T-cell (primary cell): Measurements from ENCODE around the gene CFAP54. TPM values are rescaled to one million over a fixed set of nuclear protein-coding genes. Genes with fewer than 3 reads are reported as not detected.
"Not testable (repeated sequence)": the region's sequence is repeated elsewhere in the genome, so short reads cannot be mapped to it uniquely, and the experiment has no call there.

Experiments used
- ATAC-seq, 4 experiments: fragments of 200-7000 bp in 3 of 4; fragments of 150-1000 bp in 1 of 4; cut with Tn5 transposase; replicated peaks in 1 of 4; 1 replicate in 3 of 4; 2 replicates in 1 of 4; pipeline ENCODE4 v1.10.0; 2021; ENCODE audit warnings: moderate library complexity in 3 of 4, mild to moderate bottlenecking in 2 of 4, moderate number of reproducible peaks in 1 of 4
- CTCF ChIA-PET, 2 donors: fragments of 300-600 bp; sonication (Branson Sonifier 250); formaldehyde crosslinking; loops; one replicate each; lab custom pipeline; 2022; ENCODE audit warnings: antibody characterized with exemption in 2 of 2; lab: Charles Lee
- POLR2A ChIA-PET, 2 donors: fragments of 300-600 bp; sonication (Branson Sonifier 250); formaldehyde crosslinking; loops; one replicate each; lab custom pipeline; 2022; ENCODE audit warnings: antibody characterized with exemption in 2 of 2; lab: Charles Lee
- DNase-seq, 35 experiments: peaks; one replicate each; pipeline versions ENCODE4 v3.0.0 to v3.0.0-alpha.2; 2013 to 2023
- H3K27ac ChIP-seq: one replicate; pipeline ENCODE4 v1.5.1; 2013; ENCODE audit warnings: low read length
- H3K27me3 ChIP-seq, 2 experiments: replicated peaks in 1 of 2; 1 replicate in 1 of 2; 2 replicates in 1 of 2; pipeline versions ENCODE4 v1.6.1 to v1.7.0; 2013; ENCODE audit warnings: low read length in 1 of 2, mixed read lengths in 1 of 2; ENCODE audit not compliant: control insufficient read depth in 2 of 2, insufficient read depth in 2 of 2; ENCODE audit errors: extremely low read depth in 1 of 2
- H3K36me3 ChIP-seq, 2 donors: 1 replicate in 1 of 2; 2 replicates in 1 of 2; pipeline versions ENCODE4 v1.6.1 to v1.7.0; 2013; ENCODE audit warnings: low read length in 1 of 2; ENCODE audit not compliant: control insufficient read depth in 2 of 2, insufficient read depth in 1 of 2; ENCODE audit errors: extremely low read depth in 1 of 2
- H3K4me1 ChIP-seq, 2 experiments: 1 replicate in 1 of 2; 2 replicates in 1 of 2; pipeline versions ENCODE4 v1.6.1 to v1.7.0; 2013; ENCODE audit warnings: low read length in 2 of 2, mixed read lengths in 1 of 2; ENCODE audit not compliant: insufficient read depth in 2 of 2, control insufficient read depth in 1 of 2; ENCODE audit errors: extremely low read depth in 1 of 2
- H3K4me3 ChIP-seq, 2 donors: 1 replicate in 1 of 2; 2 replicates in 1 of 2; pipeline versions ENCODE4 v1.5.1 to v1.7.0; 2013; ENCODE audit warnings: mild to moderate bottlenecking in 2 of 2, low read length in 1 of 2, moderate library complexity in 1 of 2; ENCODE audit not compliant: control insufficient read depth in 1 of 2; ENCODE audit errors: extremely low read depth in 1 of 2
- H3K9me3 ChIP-seq: 2 replicates; pipeline ENCODE4 v1.7.0; 2013
- H3K27ac Mint-ChIP-seq, 2 donors: one replicate each; pipeline ENCODE4 v1.8.0; 2020 to 2021; ENCODE audit warnings: mild to moderate bottlenecking in 2 of 2, mixed read lengths in 2 of 2
- H3K27me3 Mint-ChIP-seq, 2 donors: one replicate each; pipeline ENCODE4 v1.8.0; 2021 to 2022; ENCODE audit warnings: mixed read lengths in 2 of 2
- H3K36me3 Mint-ChIP-seq: one replicate; pipeline ENCODE4 v1.8.0; 2021; ENCODE audit warnings: mixed read lengths
- H3K4me1 Mint-ChIP-seq, 3 donors: one replicate each; pipeline ENCODE4 v1.8.0; 2020 to 2022; ENCODE audit warnings: mixed read lengths in 3 of 3, mild to moderate bottlenecking in 1 of 3
- H3K4me3 Mint-ChIP-seq, 3 donors: one replicate each; pipeline ENCODE4 v1.8.0; 2020 to 2022; ENCODE audit warnings: mild to moderate bottlenecking in 3 of 3, mixed read lengths in 3 of 3, moderate library complexity in 3 of 3
- H3K9me3 Mint-ChIP-seq, 3 donors: one replicate each; pipeline ENCODE4 v1.8.0; 2020 to 2022; ENCODE audit warnings: mixed read lengths in 3 of 3
- WGBS: methylation state at CpG from one replicate; pipeline ENCODE4 v1.1.5; 2013; ENCODE audit warnings: missing lambda C conversion rate; ENCODE audit not compliant: insufficient coverage; 5-methylcytosine and 5-hydroxymethylcytosine counted together
- total RNA-seq, 35 experiments: library from RNA in 6 of 35; stranded (reverse) in 6 of 35; fragments of 120-200 nt in 1 of 35; gene quantifications; one replicate each; pipeline versions ENCODE4 v1.2.1 to v1.2.4 and lab custom pipeline; 2013 to 2026

CFAP54 gene
- total RNA-seq, 5 donors from 2014 or later (not counting 1 experiment from before 2014, with no cell fraction given), result 0.47 to 0.95 (median 0.90) TPM

DNA sequence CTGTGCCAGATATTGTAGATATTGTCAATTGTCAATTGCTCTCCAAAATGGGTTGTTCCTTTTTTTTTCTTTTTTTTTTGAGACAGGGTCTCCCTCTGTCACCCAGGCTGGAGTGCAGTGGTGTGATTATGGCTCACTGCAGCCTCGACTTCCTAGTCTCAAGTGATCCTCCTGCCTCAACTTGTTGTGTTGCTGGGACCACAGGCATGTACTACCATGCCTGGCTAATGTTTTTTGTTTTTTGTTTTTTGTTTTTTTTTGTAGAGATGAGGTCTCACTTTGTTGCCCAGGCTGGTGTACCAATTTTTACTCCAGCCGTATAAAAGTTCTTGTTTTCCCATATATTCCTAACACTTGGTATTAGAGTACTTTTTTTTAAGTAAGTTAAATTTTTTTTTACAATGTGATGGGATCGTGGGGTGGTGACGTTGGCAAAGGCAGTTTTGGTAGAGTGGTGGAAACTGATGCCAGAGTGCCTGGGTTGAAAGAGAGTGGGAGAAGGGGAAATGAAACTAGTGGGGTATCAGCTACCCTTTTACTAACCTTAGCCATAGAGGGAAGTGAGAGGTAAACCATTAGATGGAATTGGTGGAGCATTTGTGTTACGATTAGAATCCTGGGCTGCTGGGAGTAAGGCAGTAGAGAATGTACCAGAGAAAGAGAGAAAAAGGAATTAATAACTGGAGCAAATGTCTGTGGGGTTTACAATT is 33.0 kb upstream of the CFAP54 start:
- Mint-ChIP-seq H3K36me3 (no peaks in the 10 kb centered on the region), H3K27ac (no peak overlapping the region), H3K9me3 (no peaks in the 10 kb centered on the region), H3K4me3 (no peak overlapping the region), H3K27me3 (no peaks in the 10 kb centered on the region), H3K4me1 (peaks cover 0 to 11% (median 0%) of the 10 kb centered on the region in 3 donors)
- ATAC-seq (no peak), DNase-seq (no peak)
- Histone ChIP-seq H3K9me3 (no peaks in the 10 kb centered on the region), H3K27me3 (no peaks in the 10 kb centered on the region), H3K4me3 (no peak overlapping the region), H3K36me3 (no peaks in the 10 kb centered on the region), H3K4me1 (no peaks in the 10 kb centered on the region), H3K27ac (no peak overlapping the region)
- ChIA-PET POLR2A (no interaction called here), CTCF (interaction anchor here in 1 of 2 donors (1.2 kb wide), 1 partner anchor 11 kb away, joined by 6 read pairs; no protein-coding TSS in a partner anchor)
- no CpG with 5 or more reads among the region's 5 CpGs for WGBS

DNA sequence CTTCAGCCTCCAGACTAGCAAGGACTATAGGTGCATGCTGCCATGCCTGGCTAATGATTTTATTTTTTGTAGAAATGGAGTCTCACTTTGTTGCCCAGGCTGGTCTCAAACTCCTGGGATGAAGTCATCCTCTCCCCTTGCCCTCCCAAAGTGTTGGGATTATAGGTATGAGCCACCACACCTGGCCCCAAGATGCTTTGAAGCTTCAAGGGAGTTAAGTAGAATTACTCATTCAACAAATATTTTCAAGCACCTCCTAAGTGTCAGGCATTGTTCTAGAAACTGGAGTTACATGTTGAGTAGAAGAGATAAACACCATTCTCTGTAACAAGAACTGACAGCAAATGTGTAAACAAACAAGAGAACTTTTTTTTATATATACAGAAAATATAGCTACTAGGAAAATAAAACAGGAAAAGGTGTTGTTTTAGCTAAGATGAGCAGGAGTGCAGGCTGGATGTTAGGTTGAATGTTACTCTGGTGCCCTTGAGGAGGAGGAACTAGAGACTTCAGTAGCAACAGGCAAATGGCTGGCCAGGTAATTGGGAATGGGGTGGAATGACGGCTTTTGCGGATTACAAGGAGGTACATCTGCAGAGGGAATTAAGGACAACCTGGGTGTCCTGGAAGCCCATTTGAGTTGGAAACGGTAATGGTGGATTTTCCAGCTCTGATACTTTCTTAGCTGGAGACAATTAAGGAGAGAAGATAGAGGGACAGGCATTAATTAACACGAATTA is 32.0 kb upstream of the CFAP54 start:
- Histone ChIP-seq H3K4me1 (no peaks in the 10 kb centered on the region), H3K4me3 (no peak overlapping the region), H3K36me3 (no peaks in the 10 kb centered on the region), H3K27ac (no peak overlapping the region), H3K9me3 (no peaks in the 10 kb centered on the region), H3K27me3 (no peaks in the 10 kb centered on the region)
- WGBS, result 100% methylated on average over 3 of the region's 4 CpGs
- H3K27me3 Mint-ChIP-seq, result no peaks in the 10 kb centered on the region
- DNase-seq (no peak), ATAC-seq (no peak)
- peak overlapping the region; percentile 4 to 7 for H3K27ac Mint-ChIP-seq
- no peaks in the 10 kb centered on the region for H3K9me3 Mint-ChIP-seq
- ChIA-PET CTCF (interaction anchor here (0.6 to 1.2 kb wide), 7 partner anchors 9 to 890 kb away, joined by 3 to 6 read pairs (median 4); no protein-coding TSS in a partner anchor), POLR2A (interaction anchor here (0.6 to 1.0 kb wide), 3 partner anchors 8 to 339 kb away, joined by 3 to 20 read pairs (median 4); no protein-coding TSS in a partner anchor)
- H3K4me1 Mint-ChIP-seq, result peaks cover 0 to 11% (median 0%) of the 10 kb centered on the region in 3 donors
- H3K4me3 Mint-ChIP-seq, result no peak overlapping the region
- no peaks in the 10 kb centered on the region for H3K36me3 Mint-ChIP-seq

DNA sequence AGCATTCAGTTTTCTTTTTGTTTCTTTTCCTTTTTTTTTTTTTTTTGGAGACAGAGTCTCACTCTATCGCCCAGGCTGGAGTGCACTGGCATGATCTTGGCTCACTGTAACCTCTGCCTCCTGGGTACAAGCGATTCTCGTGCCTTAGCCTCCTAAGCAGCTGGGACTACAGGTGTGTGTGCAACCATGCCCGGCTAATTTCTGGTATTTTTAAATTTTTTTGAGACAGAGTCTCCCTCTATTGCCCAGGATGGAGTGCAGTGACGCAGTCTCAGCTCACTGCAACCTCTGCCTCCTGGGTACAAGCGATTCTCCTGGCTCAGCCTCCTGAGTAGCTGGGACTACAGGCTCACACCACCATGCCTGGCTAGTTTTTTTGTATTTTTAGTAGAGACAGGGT is 30.1 kb upstream of the CFAP54 start:
- H3K4me1 Mint-ChIP-seq, H3K27me3 ChIP-seq, ATAC-seq, DNase-seq, H3K27ac ChIP-seq, H3K4me1 ChIP-seq, H3K27me3 Mint-ChIP-seq, H3K4me3 ChIP-seq, H3K36me3 Mint-ChIP-seq, H3K36me3 ChIP-seq, H3K4me3 Mint-ChIP-seq, H3K9me3 ChIP-seq, H3K27ac Mint-ChIP-seq, H3K9me3 Mint-ChIP-seq: not testable (repeated sequence)
- CTCF ChIA-PET, result interaction anchor here in 1 of 2 donors (0.7 to 1.2 kb wide), 2 partner anchors 11 to 47 kb away, joined by 3 to 7 read pairs; no protein-coding TSS in a partner anchor
- 83% methylated on average over 4 of the region's 6 CpGs for WGBS
- POLR2A ChIA-PET, result interaction anchor here (0.6 to 0.7 kb wide), 3 partner anchors 51 to 106 kb away, joined by 5 to 9 read pairs (median 7); no protein-coding TSS in a partner anchor

DNA sequence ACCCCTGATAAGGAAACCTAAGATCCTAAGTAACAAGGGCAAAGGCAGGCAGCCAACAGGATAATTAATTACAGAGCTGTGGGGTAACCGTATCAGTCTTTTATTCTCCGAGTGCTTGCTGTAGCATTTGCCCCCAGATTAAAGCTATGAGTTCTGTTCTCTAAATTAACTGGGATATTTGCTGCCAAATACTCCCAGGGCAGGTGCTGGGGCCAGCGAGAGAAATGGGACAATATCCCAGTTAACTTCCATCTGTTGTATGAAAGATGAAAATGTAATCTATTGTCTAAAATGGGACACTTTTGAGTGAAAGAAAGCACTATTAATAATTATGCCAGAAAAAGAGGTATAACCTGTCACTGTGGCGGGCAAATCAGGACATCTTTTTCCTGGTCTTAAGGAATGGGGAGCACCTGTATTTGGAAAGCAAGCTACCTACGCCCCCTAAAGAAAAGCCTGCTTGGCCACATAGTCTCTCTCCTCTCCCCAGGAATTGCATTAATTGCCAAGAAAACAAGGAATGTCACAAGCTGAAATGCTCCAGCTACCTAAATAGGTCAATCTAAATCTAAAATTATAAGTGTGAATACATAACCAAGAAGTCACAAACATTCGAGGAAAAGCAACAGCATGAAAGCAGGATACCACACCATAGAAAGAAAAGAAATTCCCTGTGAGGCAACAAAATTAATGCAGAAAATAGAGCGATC is 26.7 kb upstream of the CFAP54 start:
- no peaks in the 10 kb centered on the region for H3K9me3 Mint-ChIP-seq
- H3K36me3 Mint-ChIP-seq, result no peaks in the 10 kb centered on the region
- POLR2A ChIA-PET, result interaction anchor here in 1 of 2 donors (0.5 kb wide), 1 partner anchor 864 kb away, joined by 7 read pairs; no protein-coding TSS in a partner anchor
- Histone ChIP-seq H3K9me3 (no peaks in the 10 kb centered on the region), H3K4me1 (no peaks in the 10 kb centered on the region), H3K27ac (no peak overlapping the region), H3K36me3 (no peaks in the 10 kb centered on the region), H3K27me3 (no peaks in the 10 kb centered on the region), H3K4me3 (no peak overlapping the region)
- no peak overlapping the region for H3K4me3 Mint-ChIP-seq
- ATAC-seq (no peak), DNase-seq (no peak)
- WGBS, result 80% methylated on average over 1 of the region's 7 CpGs
- no peak overlapping the region for H3K27ac Mint-ChIP-seq
- CTCF ChIA-PET, result interaction anchor here in 1 of 2 donors (0.7 to 1.9 kb wide), 2 partner anchors 27 to 248 kb away, joined by 3 to 7 read pairs; partner anchors contain the start of gene CFAP54
- no peaks in the 10 kb centered on the region for H3K4me1 Mint-ChIP-seq
- no peaks in the 10 kb centered on the region for H3K27me3 Mint-ChIP-seq

DNA sequence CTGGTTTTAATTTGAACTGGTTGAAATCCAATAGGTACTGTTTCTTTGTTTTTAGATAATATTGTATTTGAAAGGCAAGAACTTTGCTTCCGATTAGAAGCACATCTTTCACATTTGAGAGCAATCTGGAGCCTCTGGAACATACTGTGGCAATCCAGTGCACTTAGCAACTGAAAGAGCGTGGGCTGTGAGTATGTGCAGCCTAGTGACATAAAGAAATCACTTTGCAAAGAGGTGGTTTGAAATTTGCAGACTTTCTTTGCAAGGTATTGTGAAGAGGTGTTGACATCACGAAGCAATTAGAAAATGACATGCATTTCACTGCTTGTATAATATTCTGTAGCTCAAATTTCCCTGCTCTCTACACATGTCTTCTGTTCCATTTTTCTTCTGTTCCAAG is 23.5 kb upstream of the CFAP54 start:
- Mint-ChIP-seq H3K36me3 (peaks cover 6% of the 10 kb centered on the region), H3K9me3 (peaks cover 4 to 7% (median 5%) of the 10 kb centered on the region in 3 donors), H3K4me1 (no peaks in the 10 kb centered on the region), H3K27me3 (no peaks in the 10 kb centered on the region), H3K4me3 (no peak overlapping the region), H3K27ac (no peak overlapping the region)
- WGBS, result 88% methylated on average over 1 of the region's 3 CpGs
- CTCF ChIA-PET, result no interaction called here
- POLR2A ChIA-PET, result interaction anchor here in 1 of 2 donors (0.5 kb wide), 1 partner anchor 51 kb away, joined by 6 read pairs; no protein-coding TSS in a partner anchor
- Histone ChIP-seq H3K4me3 (no peak overlapping the region), H3K27ac (no peak overlapping the region), H3K4me1 (no peaks in the 10 kb centered on the region), H3K9me3 (no peaks in the 10 kb centered on the region), H3K27me3 (no peaks in the 10 kb centered on the region), H3K36me3 (no peaks in the 10 kb centered on the region)
- ATAC-seq (no peak), DNase-seq (no peak)
